ENCODE measurements around the gene RAB3GAP2.
"Not testable (repeated sequence)": the region's sequence is repeated elsewhere in the genome, so short reads cannot be mapped to it uniquely, and the experiment has no call there.

Gene RAB3GAP2

GRCh38 chr1:220272047-220272840 is at the start of gene RAB3GAP2:
RAB3GAP2 (minus strand) TSS chr1:220272453; CDS start chr1:220272337, 116 bp downstream.
- peak; percentile 96 for DNase-seq

GRCh38 chr1:220321758-220322157 is 49.5 kb upstream of the RAB3GAP2 start:
- no peak for DNase-seq

- DNase-seq = no peak
Measured at GRCh38 chr1:220320709-220321108, 48.5 kb upstream of the RAB3GAP2 start.

GRCh38 chr1:220318673-220319072 is 46.4 kb upstream of the RAB3GAP2 start:
- no peak for DNase-seq

- DNase-seq = no peak
Measured at GRCh38 chr1:220317161-220317560, 44.9 kb upstream of the RAB3GAP2 start.

GRCh38 chr1:220316305-220316704 is 44.1 kb upstream of the RAB3GAP2 start:
- DNase-seq = no peak

- no peak for DNase-seq
Measured at GRCh38 chr1:220315070-220315839, 43.0 kb upstream of the RAB3GAP2 start.

- DNase-seq = no peak
Measured at GRCh38 chr1:220313576-220313975, 41.3 kb upstream of the RAB3GAP2 start.

- not testable (repeated sequence) for DNase-seq
Measured at GRCh38 chr1:220310147-220310546, 37.9 kb upstream of the RAB3GAP2 start.

- no peak for DNase-seq
Measured at GRCh38 chr1:220307607-220308006, 35.4 kb upstream of the RAB3GAP2 start.

GRCh38 chr1:220306339-220306738 is 34.1 kb upstream of the RAB3GAP2 start:
- DNase-seq = no peak

- DNase-seq = no peak
Measured at GRCh38 chr1:220303871-220304270, 31.6 kb upstream of the RAB3GAP2 start.

GRCh38 chr1:220301630-220302029 is 29.4 kb upstream of the RAB3GAP2 start:
- no peak for DNase-seq

GRCh38 chr1:220300442-220301121 is 28.3 kb upstream of the RAB3GAP2 start:
- no peak for DNase-seq

GRCh38 chr1:220299337-220299736 is 27.1 kb upstream of the RAB3GAP2 start:
- DNase-seq = no peak

GRCh38 chr1:220298470-220299205 is 26.4 kb upstream of the RAB3GAP2 start:
- no peak for DNase-seq

- DNase-seq = no peak
Measured at GRCh38 chr1:220296981-220297380, 24.7 kb upstream of the RAB3GAP2 start.

GRCh38 chr1:220294846-220295301 is 22.6 kb upstream of the RAB3GAP2 start:
- DNase-seq = no peak

GRCh38 chr1:220291580-220291979 is 19.3 kb upstream of the RAB3GAP2 start:
- no peak for DNase-seq

- DNase-seq = no peak
Measured at GRCh38 chr1:220290140-220290761, 18.0 kb upstream of the RAB3GAP2 start.

- DNase-seq = no peak
Measured at GRCh38 chr1:220287129-220287528, 14.9 kb upstream of the RAB3GAP2 start.

GRCh38 chr1:220283625-220284024 is 11.4 kb upstream of the RAB3GAP2 start:
- no peak for DNase-seq

Measured in NCI-H345 (cell line).